ENCODE results near the gene JTB.

DNA sequence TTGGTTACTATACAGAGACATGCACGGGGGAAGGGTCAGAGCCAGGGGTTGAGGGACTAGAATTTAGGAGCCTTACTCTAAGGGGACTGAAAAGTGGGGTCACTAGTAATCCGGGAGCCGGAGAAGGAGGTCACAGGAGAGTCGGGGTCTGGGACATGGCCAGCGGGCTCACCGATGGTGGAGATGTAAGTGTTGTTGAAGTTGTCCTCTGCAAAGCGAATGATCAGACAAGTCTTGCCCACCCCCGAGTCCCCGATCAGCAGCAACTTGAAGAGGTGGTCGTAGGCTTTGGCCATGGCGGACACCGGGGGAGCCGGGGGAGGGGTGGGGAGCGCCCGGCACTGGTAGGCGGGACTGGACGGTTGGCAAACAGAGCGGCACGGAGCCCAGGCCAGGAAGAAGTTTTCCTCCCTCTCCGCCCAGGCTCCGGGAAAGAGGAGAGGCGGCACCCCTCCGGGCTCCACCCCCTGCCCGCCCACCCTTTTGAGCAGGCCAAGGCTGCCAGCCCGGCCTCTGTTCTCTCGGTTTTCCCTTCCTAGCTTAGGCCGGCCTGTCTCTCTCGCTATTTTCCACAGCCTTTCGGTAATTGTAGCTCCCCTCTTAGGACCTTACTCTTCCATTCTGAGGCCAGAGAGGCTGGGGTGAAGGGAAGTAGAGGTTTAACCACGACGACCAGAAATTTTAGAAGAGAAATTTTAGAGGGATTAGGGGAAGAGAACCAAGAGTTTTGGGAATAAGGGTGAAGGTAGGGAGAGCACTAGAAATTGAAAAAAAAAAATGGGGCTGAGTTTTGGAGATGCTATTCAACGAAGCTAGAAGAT is 8.7 kb upstream of the JTB start, which contains the start of gene RAB13:
- no peak for TF ChIP-seq REST (IDR thresholded peaks at IDR 0.05; ENCODE audit: insufficient read depth in 1 of 2, low read depth in 2 of 2, low read length in 1 of 2)
- TF ChIP-seq, protein P1, sequence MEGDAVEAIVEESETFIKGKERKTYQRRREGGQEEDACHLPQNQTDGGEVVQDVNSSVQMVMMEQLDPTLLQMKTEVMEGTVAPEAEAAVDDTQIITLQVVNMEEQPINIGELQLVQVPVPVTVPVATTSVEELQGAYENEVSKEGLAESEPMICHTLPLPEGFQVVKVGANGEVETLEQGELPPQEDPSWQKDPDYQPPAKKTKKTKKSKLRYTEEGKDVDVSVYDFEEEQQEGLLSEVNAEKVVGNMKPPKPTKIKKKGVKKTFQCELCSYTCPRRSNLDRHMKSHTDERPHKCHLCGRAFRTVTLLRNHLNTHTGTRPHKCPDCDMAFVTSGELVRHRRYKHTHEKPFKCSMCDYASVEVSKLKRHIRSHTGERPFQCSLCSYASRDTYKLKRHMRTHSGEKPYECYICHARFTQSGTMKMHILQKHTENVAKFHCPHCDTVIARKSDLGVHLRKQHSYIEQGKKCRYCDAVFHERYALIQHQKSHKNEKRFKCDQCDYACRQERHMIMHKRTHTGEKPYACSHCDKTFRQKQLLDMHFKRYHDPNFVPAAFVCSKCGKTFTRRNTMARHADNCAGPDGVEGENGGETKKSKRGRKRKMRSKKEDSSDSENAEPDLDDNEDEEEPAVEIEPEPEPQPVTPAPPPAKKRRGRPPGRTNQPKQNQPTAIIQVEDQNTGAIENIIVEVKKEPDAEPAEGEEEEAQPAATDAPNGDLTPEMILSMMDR (IDR thresholded peaks at IDR 0.05): no peak
- TF ChIP-seq POLR2AphosphoS5 (IDR thresholded peaks at IDR 0.05; ENCODE audit: low read depth, low read length): no peak
- no peak for TF ChIP-seq TCF7L2 (IDR thresholded peaks at IDR 0.05; ENCODE audit: low read depth, low read length)
- no peak for TF ChIP-seq SIN3A (IDR thresholded peaks at IDR 0.05; ENCODE audit: borderline replicate concordance, insufficient read depth, low read depth, low read length)
